Upper lobe of left lung (tissue), 6 donors: ENCODE measurements around the gene UHRF1. TPM values are rescaled to one million over a fixed set of nuclear protein-coding genes. Genes with fewer than 3 reads are reported as not detected.
"Not testable (repeated sequence)": the region's sequence is repeated elsewhere in the genome, so short reads cannot be mapped to it uniquely, and the experiment has no call there.

Experiments
- ATAC-seq, 2 donors: fragments of 200-7000 bp; cut with Tn5 transposase; one replicate each; pipeline ENCODE4 v1.9.1; 2022; ENCODE audit warnings: mild to moderate bottlenecking in 2 of 2, moderate library complexity in 2 of 2; ENCODE audit not compliant: low FRiP score in 2 of 2
- DNase-seq, 2 donors: peaks; one replicate each; pipeline ENCODE4 v3.0.0-alpha.2; 2019 to 2020
- H3K27ac ChIP-seq, 4 donors: fragments of 200-600 bp; sonication (generic); one replicate each; pipeline ENCODE4 v1.5.1; 2016 to 2019
- H3K27me3 ChIP-seq, 4 donors: fragments of 200-600 bp; sonication (generic); one replicate each; pipeline ENCODE4 v1.5.1; 2017 to 2019
- H3K36me3 ChIP-seq, 4 donors: fragments of 200-600 bp; sonication (generic); one replicate each; pipeline ENCODE4 v1.5.1; 2016 to 2019
- H3K4me1 ChIP-seq, 4 donors: fragments of 200-600 bp; sonication (generic); one replicate each; pipeline ENCODE4 v1.5.1; 2018 to 2019
- H3K4me3 ChIP-seq, 4 donors: fragments of 200-600 bp; sonication (generic); one replicate each; pipeline ENCODE4 v1.5.1; 2017 to 2019; ENCODE audit warnings: mild to moderate bottlenecking in 2 of 4, moderate library complexity in 1 of 4
- H3K9me3 ChIP-seq, 4 donors: fragments of 200-600 bp; sonication (generic); one replicate each; pipeline ENCODE4 v1.5.1; 2018 to 2019
- EP300 ChIP-seq, 4 donors: sonication (generic); formaldehyde crosslinking; IDR thresholded peaks; one replicate each; pipeline ENCODE4 v1.5.1; 2017; ENCODE audit warnings: antibody characterized with exemption in 4 of 4, control low read depth in 2 of 4
- POLR2A ChIP-seq, 4 donors: fragments of 450-650 bp; IDR thresholded peaks; one replicate each; pipeline ENCODE4 v1.5.1; 2016 to 2017; ENCODE audit warnings: antibody characterized with exemption in 4 of 4, mild to moderate bottlenecking in 2 of 4
- POLR2AphosphoS5 ChIP-seq, 2 donors: sonication (generic); formaldehyde crosslinking; IDR thresholded peaks; one replicate each; pipeline ENCODE4 v1.5.1; 2017; ENCODE audit warnings: antibody characterized with exemption in 2 of 2
- WGBS, 2 donors: methylation state at CpG; one replicate each; pipeline ENCODE4 v1.1.5; 2017 to 2018; 5-methylcytosine and 5-hydroxymethylcytosine counted together
- total RNA-seq, 6 donors: library from RNA; depleted of rRNA in 4 of 6; stranded (reverse); fragments of >200 nt in 4 of 6; gene quantifications; one replicate each; pipeline versions ENCODE4 v1.1.0 to v1.2.1, GENCODE V29; 2016 to 2021
- TF ChIP-seq, protein P1 (sequence below), 6 experiments: fragments of 450-650 bp in 4 of 6; fragments of 200-600 bp in 2 of 6; sonication (generic) in 2 of 6; IDR thresholded peaks; one replicate each; pipeline ENCODE4 v1.5.1; 2016 to 2019; ENCODE audit warnings: antibody characterized with exemption in 6 of 6
- donor health status: DM: no; HTN: no; CAD: no; lungs with moderate emphysema.
- donor health status: DM: no; HTN: yes; CAD: no; lungs with severe emphysema.

UHRF1 gene
- total RNA-seq, 6 donors from 2014 or later = 1.0 to 5.1 (median 2.3) TPM

DNA sequence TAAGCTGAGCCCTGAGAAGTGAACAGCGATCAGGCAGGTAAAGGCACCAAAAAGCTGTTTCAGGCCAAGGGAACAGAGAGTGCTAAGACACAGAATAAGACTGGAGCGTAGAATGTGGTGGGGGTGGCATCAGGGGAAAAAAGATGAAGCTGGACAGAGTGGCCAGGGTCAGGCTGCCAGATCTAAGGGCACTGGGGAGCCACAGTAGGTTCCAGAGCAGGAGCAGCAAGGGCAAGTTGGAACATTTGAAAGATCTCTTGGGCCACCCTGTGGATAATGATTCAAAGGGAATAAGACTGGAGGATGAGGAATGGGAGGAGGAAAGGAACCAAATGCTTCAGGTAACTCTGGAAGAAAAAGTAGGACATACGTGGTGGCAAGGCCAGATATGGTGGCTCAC, 35.4 kb upstream of the UHRF1 start:
- 90 to 94% methylated on average over 3 of the region's 3 CpGs for WGBS, 2 donors
- DNase-seq = no peak
- H3K27ac ChIP-seq = no peak overlapping the region
- TF ChIP-seq EP300 (IDR thresholded peaks at IDR 0.05) (no peak), POLR2AphosphoS5 (IDR thresholded peaks at IDR 0.05) (no peak), POLR2A (IDR thresholded peaks at IDR 0.05) (no peak)
- TF ChIP-seq, protein P1, sequence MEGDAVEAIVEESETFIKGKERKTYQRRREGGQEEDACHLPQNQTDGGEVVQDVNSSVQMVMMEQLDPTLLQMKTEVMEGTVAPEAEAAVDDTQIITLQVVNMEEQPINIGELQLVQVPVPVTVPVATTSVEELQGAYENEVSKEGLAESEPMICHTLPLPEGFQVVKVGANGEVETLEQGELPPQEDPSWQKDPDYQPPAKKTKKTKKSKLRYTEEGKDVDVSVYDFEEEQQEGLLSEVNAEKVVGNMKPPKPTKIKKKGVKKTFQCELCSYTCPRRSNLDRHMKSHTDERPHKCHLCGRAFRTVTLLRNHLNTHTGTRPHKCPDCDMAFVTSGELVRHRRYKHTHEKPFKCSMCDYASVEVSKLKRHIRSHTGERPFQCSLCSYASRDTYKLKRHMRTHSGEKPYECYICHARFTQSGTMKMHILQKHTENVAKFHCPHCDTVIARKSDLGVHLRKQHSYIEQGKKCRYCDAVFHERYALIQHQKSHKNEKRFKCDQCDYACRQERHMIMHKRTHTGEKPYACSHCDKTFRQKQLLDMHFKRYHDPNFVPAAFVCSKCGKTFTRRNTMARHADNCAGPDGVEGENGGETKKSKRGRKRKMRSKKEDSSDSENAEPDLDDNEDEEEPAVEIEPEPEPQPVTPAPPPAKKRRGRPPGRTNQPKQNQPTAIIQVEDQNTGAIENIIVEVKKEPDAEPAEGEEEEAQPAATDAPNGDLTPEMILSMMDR (IDR thresholded peaks at IDR 0.05) = no peak
- H3K27me3 ChIP-seq = no peaks in the 10 kb centered on the region
- no peaks in the 10 kb centered on the region for H3K36me3 ChIP-seq
- ATAC-seq = no peak
- H3K4me3 ChIP-seq = no peak overlapping the region
- H3K9me3 ChIP-seq = no peaks in the 10 kb centered on the region
- H3K4me1 ChIP-seq = peaks cover 0 to 6% (median 3%) of the 10 kb centered on the region in 4 donors

- no peaks in the 10 kb centered on the region for H3K9me3 ChIP-seq
- H3K36me3 ChIP-seq = no peaks in the 10 kb centered on the region
- no peak overlapping the region for H3K27ac ChIP-seq
- no peaks in the 10 kb centered on the region for H3K4me1 ChIP-seq
- no peaks in the 10 kb centered on the region for H3K27me3 ChIP-seq
- no peak for TF ChIP-seq POLR2AphosphoS5 (IDR thresholded peaks at IDR 0.05)
- no peak for TF ChIP-seq POLR2A (IDR thresholded peaks at IDR 0.05)
- TF ChIP-seq EP300 (IDR thresholded peaks at IDR 0.05) = no peak
- TF ChIP-seq, protein P1 (IDR thresholded peaks at IDR 0.05) = no peak
- DNase-seq (peak in 1 of 2 donors; percentile 62), ATAC-seq (no peak)
- WGBS, 2 donors = 58 to 63% methylated on average over 12 to 22 of the region's 30 CpGs
- no peak overlapping the region for H3K4me3 ChIP-seq
Observed at GRCh38 chr19:4877753-4878490, 31.4 kb upstream of the UHRF1 start.

DNA sequence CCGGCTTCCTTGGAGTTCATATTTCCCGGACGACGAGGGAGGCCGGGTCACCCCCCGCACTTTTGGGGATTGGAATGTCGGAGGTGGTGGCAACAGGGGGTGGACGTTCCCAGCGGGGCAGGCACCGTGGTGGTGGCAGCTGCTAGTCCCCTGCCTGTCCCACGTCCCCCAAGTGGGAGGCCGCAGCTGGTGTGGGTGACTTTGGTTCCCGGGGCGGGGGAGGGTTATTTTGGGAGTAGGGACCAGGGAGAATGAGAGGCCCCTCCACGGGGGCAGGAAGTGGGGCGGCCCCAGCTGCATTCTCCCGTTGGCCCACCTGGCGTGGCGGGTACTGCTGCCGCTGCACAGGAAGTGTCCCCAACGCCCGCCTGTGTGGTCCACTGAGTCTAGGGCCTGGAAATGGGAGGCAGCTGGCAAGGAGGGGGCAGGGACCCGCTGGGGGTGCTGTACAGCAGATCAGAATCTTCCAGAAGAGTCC, 30.8 kb upstream of the UHRF1 start:
- Histone ChIP-seq H3K4me3 (no peak overlapping the region), H3K27ac (no peak overlapping the region), H3K27me3 (no peaks in the 10 kb centered on the region), H3K9me3 (no peaks in the 10 kb centered on the region), H3K36me3 (no peaks in the 10 kb centered on the region), H3K4me1 (no peaks in the 10 kb centered on the region)
- WGBS, 2 donors = 31 to 38% methylated on average over 4 to 23 of the region's 23 CpGs
- TF ChIP-seq, protein P1 (IDR thresholded peaks at IDR 0.05) = no peak
- TF ChIP-seq POLR2AphosphoS5 (IDR thresholded peaks at IDR 0.05) = no peak
- no peak for TF ChIP-seq EP300 (IDR thresholded peaks at IDR 0.05)
- no peak for TF ChIP-seq POLR2A (IDR thresholded peaks at IDR 0.05)
- DNase-seq (peak in 1 of 2 donors; percentile 63), ATAC-seq (no peak)

DNA sequence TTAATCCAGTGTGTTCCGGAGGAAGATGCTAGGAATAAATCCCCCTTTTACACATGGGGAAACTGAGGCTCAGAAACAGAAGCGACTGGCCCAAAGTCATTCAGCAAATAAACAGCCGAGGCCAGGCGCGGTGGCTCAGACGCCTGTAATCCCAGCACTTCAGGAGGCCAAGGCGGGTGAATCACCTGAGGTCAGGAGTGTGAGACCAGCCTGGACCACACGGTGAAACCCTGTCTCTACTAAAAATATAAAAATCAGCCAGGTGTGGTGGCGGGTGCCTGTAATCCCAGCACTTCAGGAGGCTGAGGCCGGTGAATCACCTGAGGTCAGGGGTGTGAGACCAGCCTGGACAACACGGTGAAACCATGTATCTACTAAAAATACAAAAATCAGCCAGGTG, 30.3 kb upstream of the UHRF1 start:
- no peaks in the 10 kb centered on the region for H3K4me1 ChIP-seq
- no peak for ATAC-seq
- DNase-seq = no peak
- no peak overlapping the region for H3K27ac ChIP-seq
- TF ChIP-seq, protein P1 (IDR thresholded peaks at IDR 0.05) = no peak
- no peak for TF ChIP-seq EP300 (IDR thresholded peaks at IDR 0.05)
- TF ChIP-seq POLR2A (IDR thresholded peaks at IDR 0.05) = no peak
- no peak for TF ChIP-seq POLR2AphosphoS5 (IDR thresholded peaks at IDR 0.05)
- 89 to 93% methylated on average over 11 of the region's 11 CpGs for WGBS, 2 donors
- no peaks in the 10 kb centered on the region for H3K27me3 ChIP-seq
- no peak overlapping the region for H3K4me3 ChIP-seq
- H3K36me3 ChIP-seq = no peaks in the 10 kb centered on the region
- H3K9me3 ChIP-seq = no peaks in the 10 kb centered on the region

DNA sequence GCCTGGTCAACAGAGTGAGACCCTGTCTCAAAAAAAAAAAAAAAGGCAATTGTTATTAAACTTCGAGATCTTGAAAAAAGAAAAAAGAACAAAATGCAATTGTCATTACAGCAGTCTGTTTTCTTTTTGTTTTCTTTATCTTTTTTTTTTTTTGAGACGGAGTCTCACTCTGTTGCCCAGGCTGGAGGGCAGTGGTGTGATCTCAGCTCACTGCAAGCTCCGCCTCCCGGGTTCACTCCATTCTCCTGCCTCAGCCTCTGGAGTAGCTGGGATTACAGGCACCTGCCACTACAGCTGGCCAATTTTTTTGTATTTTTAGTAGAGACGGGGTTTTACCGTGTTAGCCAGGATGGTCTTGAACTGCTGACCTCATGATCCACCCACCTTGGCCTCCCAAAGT, 26.4 kb upstream of the UHRF1 start:
- H3K4me3 ChIP-seq, H3K27me3 ChIP-seq, H3K4me1 ChIP-seq, H3K9me3 ChIP-seq, ATAC-seq, H3K36me3 ChIP-seq, DNase-seq, H3K27ac ChIP-seq: not testable (repeated sequence)
- 78 to 85% methylated on average over 6 of the region's 6 CpGs for WGBS, 2 donors

DNA sequence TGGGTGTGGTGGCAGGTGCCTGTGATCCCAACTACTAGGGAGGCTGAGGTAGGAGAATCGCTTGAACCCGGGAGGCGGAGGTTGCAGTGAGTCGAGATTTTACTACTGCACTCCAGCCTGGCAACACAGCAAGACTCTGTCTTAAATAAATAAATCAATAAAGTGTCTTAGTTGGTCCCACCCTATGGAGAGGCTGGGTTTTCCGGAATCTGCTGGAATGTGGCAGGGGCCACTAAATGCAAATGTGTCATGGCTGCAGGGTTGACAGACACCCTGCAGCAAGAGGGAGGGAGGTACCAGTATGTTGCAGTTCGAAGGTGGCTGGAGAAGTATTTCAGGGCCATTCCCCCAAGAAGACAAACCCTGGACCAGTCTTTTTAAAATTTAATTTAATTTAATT, 24.3 kb upstream of the UHRF1 start:
- H3K27ac ChIP-seq, H3K4me1 ChIP-seq, H3K27me3 ChIP-seq, ATAC-seq, DNase-seq, H3K36me3 ChIP-seq, H3K4me3 ChIP-seq, H3K9me3 ChIP-seq: not testable (repeated sequence)
- WGBS, 2 donors = 74 to 78% methylated on average over 3 to 4 of the region's 6 CpGs

DNA sequence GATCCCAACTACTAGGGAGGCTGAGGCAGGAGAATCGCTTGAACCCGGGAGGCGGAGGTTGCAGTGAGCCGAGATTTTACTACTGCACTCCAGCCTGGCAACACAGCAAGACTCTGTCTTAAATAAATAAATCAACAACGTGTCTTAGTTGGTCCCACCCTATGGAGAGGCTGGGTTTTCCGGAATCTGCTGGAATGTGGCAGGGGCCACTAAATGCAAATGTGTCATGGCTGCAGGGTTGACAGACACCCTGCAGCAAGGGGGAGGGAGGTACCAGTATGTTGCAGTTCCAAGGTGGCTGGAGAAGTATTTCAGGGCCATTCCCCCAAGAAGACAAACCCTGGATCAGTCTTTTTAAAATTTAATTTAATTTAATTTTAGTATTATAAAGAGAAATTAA, 21.5 kb upstream of the UHRF1 start:
- 79% methylated on average over 4 of the region's 6 CpGs; no CpG with 5 or more reads in 1 of the 2 donors for WGBS, 2 donors
- ATAC-seq, H3K9me3 ChIP-seq, H3K27ac ChIP-seq, H3K27me3 ChIP-seq, DNase-seq, H3K36me3 ChIP-seq, H3K4me3 ChIP-seq, H3K4me1 ChIP-seq: not testable (repeated sequence)
